NCI-H446 (cell line): ENCODE measurements around the gene NRDE2.
"Not testable (repeated sequence)": the region's sequence is repeated elsewhere in the genome, so short reads cannot be mapped to it uniquely, and the experiment has no call there.

Source experiments
- DNase-seq, 2 experiments: peaks; one replicate each; lab custom pipeline; 2025; lab: John Stamatoyannopoulos, UW

Gene NRDE2

GRCh38 chr14:90341784-90342183 lies 10.0 kb upstream of the NRDE2 start:
- peak in 1 of 2 experiments; percentile 39 for DNase-seq

GRCh38 chr14:90341232-90341631 lies 9.5 kb upstream of the NRDE2 start:
- not testable (repeated sequence) for DNase-seq

- no peak for DNase-seq
These were observed 5.2 kb upstream of the NRDE2 start for GRCh38 chr14:90336985-90337384.

GRCh38 chr14:90336401-90336800 lies 4.7 kb upstream of the NRDE2 start:
- DNase-seq, result no peak

GRCh38 chr14:90332271-90332584 lies 487 bp upstream of the NRDE2 start:
- DNase-seq, result no peak

- no peak for DNase-seq
These were observed 1.2 kb downstream of the NRDE2 start for GRCh38 chr14:90330203-90331196.

- no peak for DNase-seq
These were observed 9.8 kb downstream of the NRDE2 start for GRCh38 chr14:90321891-90322290.

- DNase-seq, result no peak
These were observed 11.9 kb downstream of the NRDE2 start for GRCh38 chr14:90319634-90320541.

GRCh38 chr14:90319173-90319572 lies 12.6 kb downstream of the NRDE2 start:
- no peak for DNase-seq

GRCh38 chr14:90318016-90318415 lies 13.7 kb downstream of the NRDE2 start:
- no peak for DNase-seq

GRCh38 chr14:90317286-90317685 lies 14.5 kb downstream of the NRDE2 start:
- DNase-seq, result no peak

GRCh38 chr14:90308561-90308960 lies 23.2 kb downstream of the NRDE2 start:
- no peak for DNase-seq

- DNase-seq, result no peak
These were observed 26.6 kb downstream of the NRDE2 start for GRCh38 chr14:90305176-90305601.

GRCh38 chr14:90304502-90304901 lies 27.2 kb downstream of the NRDE2 start:
- no peak for DNase-seq

- no peak for DNase-seq
These were observed 28.3 kb downstream of the NRDE2 start for GRCh38 chr14:90303473-90303872.

GRCh38 chr14:90302529-90303303 lies 29.0 kb downstream of the NRDE2 start:
- no peak for DNase-seq

- peak; percentile 13 to 70 for DNase-seq
These were observed 30.1 kb downstream of the NRDE2 start for GRCh38 chr14:90301668-90302090.

- no peak for DNase-seq
These were observed 30.6 kb downstream of the NRDE2 start for GRCh38 chr14:90301122-90301521.

GRCh38 chr14:90300611-90301047 lies 31.1 kb downstream of the NRDE2 start:
- no peak for DNase-seq

- DNase-seq, result no peak
These were observed 32.3 kb downstream of the NRDE2 start for GRCh38 chr14:90299408-90299807.

- DNase-seq, result no peak
These were observed 33.7 kb downstream of the NRDE2 start for GRCh38 chr14:90297876-90298629.
